DOHH2 (cell line): ENCODE results near the gene FTO.
"Not testable (repeated sequence)": the region's sequence is repeated elsewhere in the genome, so short reads cannot be mapped to it uniquely, and the experiment has no call there.

Source experiments
- H3F3A ChIP-seq: fragments of 200-600 bp; sonication (generic), shearing (Covaris generic); 2 replicates; pipeline ENCODE4 v1.6.0; 2016; ENCODE audit warnings: antibody characterized with exemption, mild to moderate bottlenecking; ENCODE audit not compliant: control insufficient read depth, insufficient read depth
- H3K27ac ChIP-seq: fragments of 200-600 bp; sonication (generic); 2 replicates; pipeline ENCODE4 v1.5.1; 2014; ENCODE audit warnings: low read depth, mild to moderate bottlenecking, low read length, moderate library complexity
- H3K27me3 ChIP-seq: fragments of 200-600 bp; sonication (generic); 2 replicates; pipeline ENCODE4 v1.6.1; 2014; ENCODE audit warnings: mild to moderate bottlenecking, low read length, mixed read lengths; ENCODE audit not compliant: control insufficient read depth
- H3K36me3 ChIP-seq: fragments of 200-600 bp; sonication (generic); 2 replicates; pipeline ENCODE4 v1.6.1; 2014; ENCODE audit warnings: mild to moderate bottlenecking, low read length, moderate library complexity, mixed read lengths; ENCODE audit not compliant: control insufficient read depth
- H3K4me1 ChIP-seq: fragments of 200-600 bp; sonication (generic); 2 replicates; pipeline ENCODE4 v1.6.1; 2014; ENCODE audit warnings: mild to moderate bottlenecking, low read length, mixed read lengths; ENCODE audit not compliant: control insufficient read depth
- H3K4me2 ChIP-seq: fragments of 200-600 bp; sonication (generic); 2 replicates; pipeline ENCODE4 v1.6.0; 2014; ENCODE audit warnings: mild to moderate bottlenecking, low read length, moderate library complexity
- H3K4me3 ChIP-seq: fragments of 200-600 bp; sonication (generic); 2 replicates; pipeline ENCODE4 v1.5.1; 2014; ENCODE audit warnings: mild to moderate bottlenecking, low read length, mixed read lengths
- H3K79me2 ChIP-seq: fragments of 200-600 bp; sonication (generic); 2 replicates; pipeline ENCODE4 v1.6.1; 2014; ENCODE audit warnings: mild to moderate bottlenecking, low read length, mixed read lengths; ENCODE audit not compliant: control insufficient read depth
- H3K9me2 ChIP-seq: fragments of 200-600 bp; sonication (generic); replicated peaks from 2 replicates; pipeline ENCODE4 v1.6.1; 2014; ENCODE audit warnings: mild to moderate bottlenecking, low read length, mixed read lengths; ENCODE audit not compliant: control insufficient read depth
- H3K9me3 ChIP-seq: fragments of 200-600 bp; sonication (generic); 2 replicates; pipeline ENCODE4 v1.6.1; 2014; ENCODE audit warnings: antibody characterized with exemption, low read length, mixed read lengths; ENCODE audit not compliant: control insufficient read depth, insufficient read depth
- H4K20me1 ChIP-seq: fragments of 200-600 bp; sonication (generic); 2 replicates; pipeline ENCODE4 v1.6.0; 2014; ENCODE audit warnings: low read depth, mild to moderate bottlenecking, antibody characterized with exemption, low read length, moderate library complexity; ENCODE audit not compliant: control insufficient read depth, insufficient read depth
- CTCF ChIP-seq: fragments of 200-600 bp; sonication (generic); IDR thresholded peaks from one replicate; pipeline ENCODE4 v1.5.1; 2014; ENCODE audit warnings: antibody characterized with exemption, mild to moderate bottlenecking, low read depth, low read length; ENCODE audit not compliant: poor library complexity, severe bottlenecking
- EZH2phosphoT487 ChIP-seq: fragments of 200-600 bp; sonication (generic); IDR thresholded peaks from 2 replicates; pipeline ENCODE4 v1.6.1; 2017; ENCODE audit warnings: borderline replicate concordance, mild to moderate bottlenecking, antibody characterized with exemption, low read length, moderate library complexity, mixed read lengths

Gene FTO

GRCh38 chr16:53680756-53681155 lies 23.2 kb upstream of the FTO start:
- Histone ChIP-seq H3K9me2 (no peaks in the 10 kb centered on the region), H3K4me2 (no peak overlapping the region), H3K27me3 (no peaks in the 10 kb centered on the region), H4K20me1 (no peaks in the 10 kb centered on the region), H3K4me3 (no peak overlapping the region), H3K4me1 (no peaks in the 10 kb centered on the region), H3K36me3 (peaks cover 8% of the 10 kb centered on the region), H3K9me3 (no peaks in the 10 kb centered on the region), H3K27ac (no peak overlapping the region), H3K79me2 (no peaks in the 10 kb centered on the region), H3F3A (no peaks in the 10 kb centered on the region)
- no peak for TF ChIP-seq EZH2phosphoT487
- no peak for TF ChIP-seq CTCF

- H3K4me3 ChIP-seq, result no peak overlapping the region
- H3K4me1 ChIP-seq, result no peaks in the 10 kb centered on the region
- H3F3A ChIP-seq, result no peaks in the 10 kb centered on the region
- no peaks in the 10 kb centered on the region for H4K20me1 ChIP-seq
- no peak overlapping the region for H3K27ac ChIP-seq
- no peaks in the 10 kb centered on the region for H3K9me3 ChIP-seq
- TF ChIP-seq CTCF (no peak), EZH2phosphoT487 (no peak)
- H3K4me2 ChIP-seq, result no peak overlapping the region
- no peaks in the 10 kb centered on the region for H3K9me2 ChIP-seq
- no peaks in the 10 kb centered on the region for H3K79me2 ChIP-seq
- no peaks in the 10 kb centered on the region for H3K27me3 ChIP-seq
- peaks cover 10% of the 10 kb centered on the region for H3K36me3 ChIP-seq
These were observed 22.6 kb upstream of the FTO start for GRCh38 chr16:53681354-53681753.

- peaks cover 13% of the 10 kb centered on the region for H3K36me3 ChIP-seq
- not testable (repeated sequence) for H3K4me3 ChIP-seq, H4K20me1 ChIP-seq, H3K4me2 ChIP-seq, H3K9me2 ChIP-seq, H3K79me2 ChIP-seq, H3K9me3 ChIP-seq, H3K4me1 ChIP-seq, H3F3A ChIP-seq, H3K27me3 ChIP-seq, H3K27ac ChIP-seq
These were observed 18.6 kb upstream of the FTO start for GRCh38 chr16:53685334-53685733.

- Histone ChIP-seq H3K4me1 (no peaks in the 10 kb centered on the region), H3K36me3 (peaks cover 20% of the 10 kb centered on the region), H3F3A (no peaks in the 10 kb centered on the region), H3K27me3 (no peaks in the 10 kb centered on the region), H3K79me2 (no peaks in the 10 kb centered on the region), H3K4me2 (no peak overlapping the region), H4K20me1 (no peaks in the 10 kb centered on the region), H3K9me2 (no peaks in the 10 kb centered on the region), H3K9me3 (no peaks in the 10 kb centered on the region), H3K4me3 (no peak overlapping the region), H3K27ac (no peak overlapping the region)
- TF ChIP-seq EZH2phosphoT487 (no peak), CTCF (no peak)
These were observed 17.2 kb upstream of the FTO start for GRCh38 chr16:53686710-53687109.
